Gastroesophageal sphincter (tissue), 2 donors: ENCODE measurements around the gene PLEKHM2.

ENCODE experiments used
- EP300 ChIP-seq: sonication (generic); formaldehyde crosslinking; IDR thresholded peaks from one replicate; pipeline ENCODE4 v1.6.1; 2017; ENCODE audit warnings: antibody characterized with exemption, mild to moderate bottlenecking
- POLR2AphosphoS5 ChIP-seq: sonication (generic); formaldehyde crosslinking; IDR thresholded peaks from one replicate; pipeline ENCODE4 v1.6.1; 2017; ENCODE audit warnings: antibody characterized with exemption

- TF ChIP-seq POLR2AphosphoS5 (no peak), EP300 (no peak)
These were observed 46.8 kb downstream of the PLEKHM2 start for GRCh38 chr1:15730936-15731335.
